Karpas-422 (cell line): Measurements from ENCODE around the gene PRKAA2. TPM values are rescaled to one million over a fixed set of nuclear protein-coding genes. Genes with fewer than 3 reads are reported as not detected.

Experiments
- DNase-seq: peaks from one replicate; pipeline ENCODE4 v3.0.0-alpha.2; 2015
- H2AFZ ChIP-seq: fragments of 200-600 bp; sonication (generic); 2 replicates; pipeline ENCODE4 v1.6.1; 2014; ENCODE audit warnings: antibody characterized with exemption, low read length, mixed read lengths
- H3K27ac ChIP-seq: fragments of 200-600 bp; sonication (generic); 2 replicates; pipeline ENCODE4 v1.5.1; 2014; ENCODE audit warnings: mild to moderate bottlenecking, low read length, moderate library complexity
- H3K27me3 ChIP-seq: fragments of 200-600 bp; sonication (generic); 2 replicates; pipeline ENCODE4 v1.6.1; 2014; ENCODE audit warnings: low read length, mixed read lengths
- H3K36me3 ChIP-seq: fragments of 200-600 bp; sonication (generic); 2 replicates; pipeline ENCODE4 v1.6.1; 2014; ENCODE audit warnings: low read length, mixed read lengths; ENCODE audit not compliant: insufficient read depth
- H3K4me1 ChIP-seq: fragments of 200-600 bp; sonication (generic); 2 replicates; pipeline ENCODE4 v1.6.1; 2014; ENCODE audit warnings: mild to moderate bottlenecking, low read length, mixed read lengths
- H3K4me2 ChIP-seq: fragments of 200-600 bp; sonication (generic); 2 replicates; pipeline ENCODE4 v1.6.1; 2014; ENCODE audit warnings: low read length, low read depth, mild to moderate bottlenecking; ENCODE audit not compliant: poor library complexity, severe bottlenecking
- H3K4me3 ChIP-seq: fragments of 200-600 bp; sonication (generic); 2 replicates; pipeline ENCODE4 v1.5.1; 2014; ENCODE audit warnings: mild to moderate bottlenecking, antibody characterized with exemption, low read length, mixed read lengths
- H3K79me2 ChIP-seq: fragments of 200-600 bp; sonication (generic); 2 replicates; pipeline ENCODE4 v1.6.1; 2014; ENCODE audit warnings: mild to moderate bottlenecking, low read length, mixed read lengths
- H3K9ac ChIP-seq: fragments of 200-600 bp; sonication (generic); 2 replicates; pipeline ENCODE4 v1.6.0; 2014; ENCODE audit warnings: low read length
- H3K9me2 ChIP-seq: fragments of 200-600 bp; sonication (generic), shearing (Covaris generic); replicated peaks from 2 replicates; pipeline ENCODE4 v1.6.0; 2014; ENCODE audit warnings: mild to moderate bottlenecking, low read length, moderate library complexity; ENCODE audit not compliant: insufficient read depth
- H3K9me3 ChIP-seq: fragments of 300-700, 200-600 bp; sonication (generic); 2 replicates; pipeline ENCODE4 v1.6.1; 2014; ENCODE audit warnings: low read length, mixed read lengths
- H4K20me1 ChIP-seq: fragments of 200-600 bp; sonication (generic); 2 replicates; pipeline ENCODE4 v1.6.1; 2014; ENCODE audit warnings: mild to moderate bottlenecking, antibody characterized with exemption, low read length, low read depth; ENCODE audit not compliant: insufficient read depth
- small RNA-seq: library from RNA; depleted of rRNA; stranded (forward); fragments of <200 nt; gene quantifications from one replicate; pipeline ENCODE3, GENCODE V24; 2014
- total RNA-seq: library from RNA; depleted of rRNA; stranded (reverse); fragments of >200 nt; shearing (Covaris generic); gene quantifications from 2 replicates; pipeline ENCODE4 v1.2.3, GENCODE V29; 2014; ENCODE audit warnings: low replicate concordance; rRNA removed

Gene PRKAA2
- total RNA-seq, 1 experiment from 2014 or later = not detected

DNA sequence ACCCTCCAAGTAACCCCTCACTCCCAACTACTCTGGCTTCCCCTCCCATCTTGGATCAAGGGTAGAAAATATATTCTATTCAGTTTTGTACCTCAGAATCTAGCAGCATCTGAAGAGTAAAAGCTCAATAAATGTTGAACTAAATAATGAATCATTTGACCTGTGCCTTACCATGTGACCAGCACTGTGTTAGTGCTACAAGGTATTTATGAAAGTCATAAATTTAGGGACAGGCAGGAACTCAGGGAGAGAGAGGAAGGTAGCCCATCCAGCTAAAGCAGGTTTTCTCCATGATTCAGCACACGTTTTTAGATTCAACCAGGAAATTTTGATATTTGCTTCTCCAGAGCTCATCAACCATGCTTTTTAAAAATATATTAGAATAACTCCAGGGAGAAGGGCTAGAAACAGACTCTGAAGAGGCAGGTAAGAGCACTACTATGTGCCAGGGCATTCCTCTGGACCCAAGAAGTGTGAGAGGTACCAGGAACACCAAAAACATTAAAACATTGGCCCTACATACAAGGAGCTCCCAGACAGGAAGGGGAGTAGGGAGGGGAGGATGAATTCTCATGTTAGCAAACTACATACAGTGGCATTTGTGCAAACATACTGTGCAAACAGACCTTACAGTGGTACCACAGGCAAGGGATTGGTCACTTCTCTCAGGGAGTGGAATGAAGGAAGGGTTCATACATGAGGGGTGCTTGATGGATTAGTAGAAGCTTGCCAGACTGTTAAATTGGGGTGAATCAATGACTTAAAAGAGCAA is 109.8 kb downstream of the PRKAA2 start:
- H2AFZ ChIP-seq = no peak overlapping the region
- H3K4me1 ChIP-seq = no peaks in the 10 kb centered on the region
- no peak overlapping the region for H3K4me3 ChIP-seq
- no peaks in the 10 kb centered on the region for H3K9me2 ChIP-seq
- no peak overlapping the region for H3K27ac ChIP-seq
- no peaks in the 10 kb centered on the region for H3K9me3 ChIP-seq
- H3K4me2 ChIP-seq = no peak overlapping the region
- no peak overlapping the region for H3K9ac ChIP-seq
- H3K79me2 ChIP-seq = no peaks in the 10 kb centered on the region
- no peaks in the 10 kb centered on the region for H4K20me1 ChIP-seq
- no peak for DNase-seq
- no peaks in the 10 kb centered on the region; the same call in 1 of the 2 replicates for H3K27me3 ChIP-seq
- no peaks in the 10 kb centered on the region for H3K36me3 ChIP-seq

DNA sequence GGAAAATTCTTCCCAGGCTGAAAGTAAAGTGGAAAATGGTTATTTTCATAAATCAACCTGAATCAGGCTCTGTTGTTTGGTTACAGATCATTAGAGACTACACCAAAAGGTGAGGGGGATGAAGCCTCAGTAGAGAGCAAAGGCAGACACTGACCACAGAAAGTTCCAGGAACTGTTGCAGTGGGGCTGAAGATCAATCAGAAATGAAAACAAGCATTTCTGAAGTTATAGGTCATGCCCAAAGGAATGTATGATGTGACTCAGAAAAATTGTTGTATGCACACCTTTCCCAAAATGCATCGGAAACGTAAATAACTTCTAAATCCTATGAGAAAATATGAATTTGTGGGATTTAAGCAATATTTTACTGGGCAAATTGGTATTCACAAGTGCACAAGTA is 110.8 kb downstream of the PRKAA2 start:
- Histone ChIP-seq H3K36me3 (no peaks in the 10 kb centered on the region), H3K9me2 (no peaks in the 10 kb centered on the region), H3K9me3 (no peaks in the 10 kb centered on the region), H3K4me3 (no peak overlapping the region), H3K9ac (no peak overlapping the region), H2AFZ (no peak overlapping the region), H3K27ac (no peak overlapping the region), H3K79me2 (no peaks in the 10 kb centered on the region), H4K20me1 (no peaks in the 10 kb centered on the region), H3K4me2 (no peak overlapping the region), H3K27me3 (no peaks in the 10 kb centered on the region; the same call in 1 of the 2 replicates), H3K4me1 (no peaks in the 10 kb centered on the region)
- DNase-seq = no peak

- Histone ChIP-seq H3K4me3 (no peak overlapping the region), H3K9ac (no peak overlapping the region), H3K79me2 (no peaks in the 10 kb centered on the region), H3K4me2 (no peak overlapping the region), H3K27me3 (no peaks in the 10 kb centered on the region), H3K9me2 (no peaks in the 10 kb centered on the region), H3K36me3 (no peaks in the 10 kb centered on the region), H4K20me1 (no peaks in the 10 kb centered on the region), H2AFZ (no peak overlapping the region), H3K4me1 (no peaks in the 10 kb centered on the region), H3K9me3 (no peaks in the 10 kb centered on the region), H3K27ac (no peak overlapping the region)
- DNase-seq = no peak
Measured at GRCh38 chr1:56758135-56758534, 113.0 kb downstream of the PRKAA2 start.

DNA sequence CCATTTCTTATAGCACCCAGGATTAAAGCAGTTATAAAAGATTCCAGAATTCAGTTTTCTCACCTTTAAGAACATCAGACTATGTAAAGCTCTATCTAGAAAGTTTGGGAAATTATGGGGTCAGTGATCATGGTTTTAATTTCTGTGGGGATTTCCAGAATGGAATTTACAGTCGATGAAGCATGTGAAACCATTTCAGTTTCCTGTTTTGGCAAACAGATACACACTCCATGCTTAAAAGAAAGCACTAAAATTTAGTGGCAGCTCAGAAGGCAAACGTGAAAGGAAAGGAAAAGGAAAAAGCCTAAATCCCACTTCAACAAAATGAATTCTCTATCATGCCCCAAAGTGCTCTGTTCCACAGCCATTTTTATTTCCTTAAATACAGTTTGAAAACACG is 113.7 kb downstream of the PRKAA2 start:
- Histone ChIP-seq H3K9ac (no peak overlapping the region), H2AFZ (no peak overlapping the region), H3K9me3 (no peaks in the 10 kb centered on the region), H3K27ac (no peak overlapping the region), H3K9me2 (no peaks in the 10 kb centered on the region), H4K20me1 (no peaks in the 10 kb centered on the region), H3K4me3 (no peak overlapping the region), H3K36me3 (no peaks in the 10 kb centered on the region), H3K4me1 (no peaks in the 10 kb centered on the region), H3K79me2 (no peaks in the 10 kb centered on the region), H3K4me2 (no peak overlapping the region), H3K27me3 (no peaks in the 10 kb centered on the region)
- DNase-seq = no peak

Small RNAs within 50 kb of the gene (small RNA-seq; reads per million reads assigned to genes)
- not detected for gene AC099789.1

Other genes starting within 250 kb of the PRKAA2 start
- gene PLPP3, start 65.8 kb upstream of the PRKAA2 start, total RNA-seq = 4.4 and 11.3 TPM in 2 replicates
- not detected in 2 replicates for gene FYB2, start 174.1 kb downstream of the PRKAA2 start, total RNA-seq
- not detected in 2 replicates for gene C8A, start 209.5 kb downstream of the PRKAA2 start, total RNA-seq